H1 (cell line): ENCODE results near the gene SEMA3B. TPM values are rescaled to one million over a fixed set of nuclear protein-coding genes. Genes with fewer than 3 reads are reported as not detected.
A peak's percentile ranks its signal among the peaks of the same experiment; 100 is the strongest.

Experiments
- CTCF ChIA-PET: fragments of 300-600 bp; sonication (Branson Sonifier 250); formaldehyde crosslinking; loops from one replicate; lab custom pipeline; 2021; ENCODE audit not compliant: partially characterized antibody; lab: Charles Lee
- POLR2A ChIA-PET: fragments of 300-600 bp; sonication (Branson Sonifier 250); formaldehyde crosslinking; loops from one replicate; lab custom pipeline; 2021; ENCODE audit warnings: inconsistent platforms; ENCODE audit not compliant: partially characterized antibody; lab: Charles Lee
- DNase-seq, 2 experiments: peaks; one replicate each; pipeline versions ENCODE4 v3.0.0 to v3.0.0-alpha.2; 2010 to 2022; ENCODE audit warnings: low spot score in 2 of 2, low read depth in 1 of 2, mixed read lengths in 1 of 2
- FAIRE-seq: peaks from 2 replicates; lab custom pipeline; 2011; peaks lifted over from hg19 to GRCh38; lab: Jason Lieb, UNC
- H2AFZ ChIP-seq: 2 replicates; pipeline ENCODE4 v1.8.1; 2012; ENCODE audit warnings: low read length, inconsistent platforms
- H2AK5ac ChIP-seq: 2 replicates; pipeline ENCODE4 v1.6.1; 2013; ENCODE audit warnings: low read depth, low read length
- H2BK120ac ChIP-seq: replicated peaks from 2 replicates; pipeline ENCODE3; 2013; ENCODE audit warnings: low read depth, low read length, inconsistent platforms
- H2BK12ac ChIP-seq: 2 replicates; pipeline ENCODE4 v1.6.1; 2013; ENCODE audit warnings: low read depth, low read length
- H2BK15ac ChIP-seq: 2 replicates; pipeline ENCODE4 v1.6.1; 2013; ENCODE audit warnings: low read length
- H2BK20ac ChIP-seq: 2 replicates; pipeline ENCODE4 v1.6.1; 2013; ENCODE audit warnings: low read length
- H2BK5ac ChIP-seq: 2 replicates; pipeline ENCODE4 v1.6.1; 2013; ENCODE audit warnings: low read depth, low read length
- H3K14ac ChIP-seq: 2 replicates; pipeline ENCODE4 v1.6.1; 2013; ENCODE audit warnings: inconsistent platforms; ENCODE audit not compliant: insufficient read length
- H3K18ac ChIP-seq: 2 replicates; pipeline ENCODE4 v1.6.1; 2013; ENCODE audit warnings: low read length; ENCODE audit errors: extremely low read depth
- H3K23ac ChIP-seq: 2 replicates; pipeline ENCODE4 v1.6.1; 2013; ENCODE audit warnings: inconsistent platforms; ENCODE audit not compliant: insufficient read length
- H3K23me2 ChIP-seq: 2 replicates; pipeline ENCODE4 v1.6.1; 2013; ENCODE audit warnings: low read depth, low read length
- H3K27ac ChIP-seq: 2 replicates; pipeline ENCODE4 v1.6.1; 2011; ENCODE audit warnings: low read depth, low read length, inconsistent platforms
- H3K27me3 ChIP-seq, 4 experiments: replicated peaks in 1 of 4; 1 replicate in 1 of 4; 2 replicates in 3 of 4; pipeline versions ENCODE4 v1.6.1 to v1.8.1; 2011 to 2013; ENCODE audit warnings: low read length in 3 of 4, mild to moderate bottlenecking in 3 of 4, inconsistent platforms in 2 of 4, mixed read lengths in 2 of 4, moderate library complexity in 1 of 4; ENCODE audit not compliant: control insufficient read depth in 3 of 4, insufficient read depth in 3 of 4; ENCODE audit errors: extremely low read depth in 1 of 4
- H3K36me3 ChIP-seq, 4 experiments: 2 replicates each; pipeline versions ENCODE4 v1.6.1 to v1.8.1; 2011 to 2013; ENCODE audit warnings: mild to moderate bottlenecking in 4 of 4, low read length in 3 of 4, moderate library complexity in 2 of 4, control low read depth in 1 of 4, inconsistent platforms in 1 of 4; ENCODE audit not compliant: insufficient read depth in 4 of 4, control insufficient read depth in 2 of 4
- H3K4ac ChIP-seq: replicated peaks from 2 replicates; pipeline ENCODE3; 2013; ENCODE audit warnings: low read length, low read depth, mixed read lengths, inconsistent platforms; ENCODE audit not compliant: insufficient read length
- H3K4me1 ChIP-seq, 4 experiments: replicated peaks in 1 of 4; 1 replicate in 1 of 4; 2 replicates in 3 of 4; pipeline versions ENCODE4 v1.6.1 to v1.8.1; 2011 to 2013; ENCODE audit warnings: low read length in 3 of 4, inconsistent platforms in 2 of 4, mixed read lengths in 1 of 4; ENCODE audit not compliant: insufficient read depth in 4 of 4, control insufficient read depth in 3 of 4
- H3K4me2 ChIP-seq, 2 experiments: 2 replicates each; pipeline versions ENCODE4 v1.6.1 to v1.8.1; 2011 to 2013; ENCODE audit warnings: low read depth in 2 of 2, low read length in 2 of 2, control low read depth in 1 of 2, inconsistent platforms in 1 of 2, mild to moderate bottlenecking in 1 of 2; ENCODE audit not compliant: insufficient read depth in 1 of 2
- H3K4me3 ChIP-seq, 4 experiments: fragments of 200-600, 300-600 bp in 1 of 4; sonication (generic), shearing (Covaris generic), sonication (Bioruptor Twin) in 1 of 4; 2 replicates each; pipeline versions ENCODE4 v1.5.1 to v1.8.1; 2011 to 2016; ENCODE audit warnings: low read length in 4 of 4, low read depth in 3 of 4, control low read depth in 2 of 4, inconsistent platforms in 2 of 4, mild to moderate bottlenecking in 2 of 4, mixed read lengths in 1 of 4, moderate library complexity in 1 of 4; ENCODE audit not compliant: insufficient read depth in 2 of 4; ENCODE audit errors: extremely low read depth in 1 of 4
- H3K56ac ChIP-seq: replicated peaks from 2 replicates; pipeline ENCODE3; 2013; ENCODE audit warnings: low read depth, mild to moderate bottlenecking, mixed read lengths, low read length, inconsistent platforms; ENCODE audit not compliant: insufficient read length
- H3K79me1 ChIP-seq: 2 replicates; pipeline ENCODE4 v1.6.1; 2013; ENCODE audit warnings: low read depth, low read length, control low read depth
- H3K79me2 ChIP-seq, 2 experiments: 2 replicates each; pipeline versions ENCODE4 v1.6.1 to v1.8.1; 2012 to 2013; ENCODE audit warnings: low read length in 2 of 2, mild to moderate bottlenecking in 2 of 2, inconsistent platforms in 1 of 2; ENCODE audit not compliant: insufficient read depth in 2 of 2, control insufficient read depth in 1 of 2
- H3K9ac ChIP-seq, 4 experiments: replicated peaks in 1 of 4; 1 replicate in 1 of 4; 2 replicates in 3 of 4; pipeline versions ENCODE4 v1.6.1 to v1.8.1; 2011 to 2013; ENCODE audit warnings: low read depth in 3 of 4, low read length in 3 of 4, control low read depth in 2 of 4, mild to moderate bottlenecking in 2 of 4, moderate library complexity in 2 of 4, inconsistent platforms in 1 of 4; ENCODE audit errors: extremely low read depth in 1 of 4
- H3K9me3 ChIP-seq, 2 experiments: 2 replicates each; pipeline versions ENCODE4 v1.6.1 to v1.8.1; 2012 to 2013; ENCODE audit warnings: mild to moderate bottlenecking in 2 of 2, moderate library complexity in 2 of 2, control low read depth in 1 of 2, inconsistent platforms in 1 of 2, low read depth in 1 of 2, low read length in 1 of 2, mixed read lengths in 1 of 2; ENCODE audit not compliant: insufficient read depth in 2 of 2
- H4K20me1 ChIP-seq, 2 experiments: replicated peaks in 1 of 2; 2 replicates each; pipeline versions ENCODE3 to v1.8.1; 2011 to 2013; ENCODE audit warnings: inconsistent platforms in 2 of 2, low read length in 2 of 2, mild to moderate bottlenecking in 1 of 2; ENCODE audit not compliant: insufficient read depth in 2 of 2, control insufficient read depth in 1 of 2
- H4K5ac ChIP-seq: 2 replicates; pipeline ENCODE4 v1.6.1; 2013; ENCODE audit warnings: low read length, low read depth, mixed read lengths, inconsistent platforms; ENCODE audit not compliant: insufficient read length
- H4K8ac ChIP-seq: 2 replicates; pipeline ENCODE4 v1.8.0; 2013; ENCODE audit warnings: mild to moderate bottlenecking, moderate library complexity, low read length, inconsistent platforms; ENCODE audit not compliant: insufficient read depth; ENCODE audit errors: extremely low read depth
- H4K91ac ChIP-seq: replicated peaks from 2 replicates; pipeline ENCODE3; 2013; ENCODE audit warnings: low read length, mixed read lengths, inconsistent platforms; ENCODE audit not compliant: insufficient read length
- ATF2 ChIP-seq: IDR thresholded peaks from 2 replicates; pipeline ENCODE4 v1.6.1; 2012; ENCODE audit warnings: low read length, inconsistent platforms
- CTBP2 ChIP-seq: IDR thresholded peaks from 2 replicates; pipeline ENCODE4 v1.7.0; 2011; ENCODE audit warnings: borderline replicate concordance, mild to moderate bottlenecking, moderate library complexity, mixed read lengths, low read length; ENCODE audit not compliant: insufficient read depth, insufficient read length
- CTCF ChIP-seq, 3 experiments: IDR thresholded peaks; 1 replicate in 2 of 3; 2 replicates in 1 of 3; pipeline versions ENCODE4 v1.5.1 to v1.6.1; 2011; ENCODE audit warnings: low read length in 3 of 3, mild to moderate bottlenecking in 3 of 3, inconsistent platforms in 2 of 3, low read depth in 1 of 3, moderate library complexity in 1 of 3; ENCODE audit not compliant: insufficient read depth in 1 of 3; ENCODE audit errors: control extremely low read depth in 1 of 3
- EP300 ChIP-seq, 2 experiments: IDR thresholded peaks; 1 replicate in 1 of 2; 2 replicates in 1 of 2; pipeline ENCODE4 v1.6.1; 2011 to 2012; ENCODE audit warnings: low read depth in 2 of 2, low read length in 2 of 2, mild to moderate bottlenecking in 2 of 2, borderline replicate concordance in 1 of 2, inconsistent platforms in 1 of 2, moderate library complexity in 1 of 2
- NANOG ChIP-seq: IDR thresholded peaks from 2 replicates; pipeline ENCODE4 v1.6.1; 2011; ENCODE audit warnings: low read length, low read depth, mild to moderate bottlenecking, inconsistent platforms; ENCODE audit not compliant: insufficient read depth, poor library complexity, severe bottlenecking
- POLR2AphosphoS5 ChIP-seq: IDR thresholded peaks from 2 replicates; pipeline ENCODE4 v1.6.1; 2011; ENCODE audit warnings: low read depth, low read length
- POU5F1 ChIP-seq: IDR thresholded peaks from 2 replicates; pipeline ENCODE4 v1.6.1; 2011; ENCODE audit warnings: low read depth, mild to moderate bottlenecking, low read length, moderate library complexity
- RBBP5 ChIP-seq: IDR thresholded peaks from 2 replicates; pipeline ENCODE4 v1.7.1; 2012; ENCODE audit warnings: low read depth, mild to moderate bottlenecking, inconsistent platforms, low read length, moderate library complexity, borderline replicate concordance
- WGBS, 2 experiments: shearing (Covaris generic) in 1 of 2; methylation state at CpG; one replicate each; pipeline versions ENCODE4 v1.1.6 to v1.1.7; 2013 to 2015; ENCODE audit warnings: low lambda C conversion rate in 2 of 2, mixed read lengths in 2 of 2, inconsistent platforms in 1 of 2, low coverage in 1 of 2, missing lambda C conversion rate in 1 of 2; ENCODE audit not compliant: insufficient replicate concordance in 2 of 2, insufficient coverage in 1 of 2, insufficient read length in 1 of 2; ENCODE audit errors: extremely low coverage in 1 of 2, missing lambda C conversion rate in 1 of 2; 5-methylcytosine and 5-hydroxymethylcytosine counted together
- polyA plus RNA-seq, 7 experiments: library from polyadenylated mRNA; depleted of rRNA in 3 of 7; stranded (reverse) in 5 of 7; unstranded in 2 of 7; fragments of >200 nt in 5 of 7; fragments of 200-250 nt in 2 of 7; gene quantifications; 1 replicate in 5 of 7; 2 replicates in 1 of 7; 4 replicates in 1 of 7; pipeline versions ENCODE4 v1.2.1 to v1.2.3, GENCODE V29; 2011 to 2013; ENCODE audit warnings: missing spikeins in 2 of 7, mixed read lengths in 2 of 7
- total RNA-seq: library from RNA; stranded (reverse); fragmentation: NEBNext Ultra II Directional; extraction: Animal tissue kit (Norgen Biotek cat#: 25700); gene quantifications from 2 replicates; pipeline ENCODE4 v1.2.1, GENCODE V29; 2021

The SEMA3B gene
- total and polyA plus RNA-seq, 2 of the 8 experiments (the other 6 are each of a cell fraction or from before 2014, with no cell fraction given): 3.0 to 4.7 TPM

GRCh38 chr3:50273689-50274065, 4.7 kb downstream of the SEMA3B start:
- DNase-seq (no peak), FAIRE-seq (no peak)
- Histone ChIP-seq H3K4me3 (no peak overlapping the region), H3K27me3 (peaks cover 27 to 54% (median 42%) of the 10 kb centered on the region in 4 experiments), H4K8ac (no peak overlapping the region), H2AFZ (no peak overlapping the region), H4K5ac (no peak overlapping the region), H3K18ac (no peak overlapping the region), H3K56ac (no peak overlapping the region), H3K9me3 (no peaks in the 10 kb centered on the region; a peak in 1 of 4 replicates), H2BK12ac (no peak overlapping the region), H3K36me3 (no peaks in the 10 kb centered on the region), H3K4me2 (peak overlapping the region; percentile 2 to 75; a peak in 2 of 4 replicates), H2BK15ac (no peak overlapping the region), H2BK5ac (no peak overlapping the region), H3K79me2 (no peaks in the 10 kb centered on the region), H4K20me1 (no peaks in the 10 kb centered on the region), H3K27ac (no peak overlapping the region), H3K4me1 (peaks cover 0 to 18% (median 16%) of the 10 kb centered on the region in 4 experiments; a peak in 6 of 7 replicates), H3K79me1 (no peaks in the 10 kb centered on the region), H2BK120ac (no peak overlapping the region), H4K91ac (no peak overlapping the region), H3K23ac (no peak overlapping the region), H3K4ac (no peak overlapping the region), H2AK5ac (no peak overlapping the region), H3K14ac (no peak overlapping the region), H2BK20ac (no peak overlapping the region), H3K9ac (no peak overlapping the region), H3K23me2 (peaks cover 2% of the 10 kb centered on the region; the same call in 1 of the 2 replicates)
- CTCF ChIA-PET: interaction anchor here (1.0 to 53.5 kb wide), 5 partner anchors 16 to 80 kb away, joined by 3 to 2149 read pairs (median 37); partner anchors contain the start of genes GNAI2, GNAT1 and SLC38A3
- POLR2A ChIA-PET: interaction anchor here (0.6 to 2.2 kb wide), 2 partner anchors 14 to 47 kb away, joined by 3 to 7 read pairs; no protein-coding TSS in a partner anchor
- WGBS, 2 experiments: 87% methylated on average over 26 of the region's 31 CpGs; no CpG with 5 or more reads in 1 of the 2 experiments
- TF ChIP-seq CTBP2 (no peak), POLR2AphosphoS5 (no peak), RBBP5 (no peak), EP300 (IDR thresholded peaks at IDR 0.05; ENCODE audit: borderline replicate concordance in 1 of 2, low read depth in 2 of 2, low read length in 2 of 2) (no peak), ATF2 (no peak), CTCF (IDR thresholded peaks at IDR 0.05; ENCODE audit: control extremely low read depth in 1 of 3, insufficient read depth in 1 of 3, low read depth in 1 of 3, low read length in 3 of 3) (no peak), NANOG (no peak), POU5F1 (no peak)
